ENCODE results near the gene IRF4.

IRF4 gene

GRCh38 chr6:391559-392440 is at the start of gene IRF4:
Gene IRF4, plus strand, starts transcription at chr6:391752. Its CDS starts 1,401 bp downstream, at chr6:393153.
- no peak for DNase-seq (ENCODE audit: low read depth)

GRCh38 chr6:341914-342831 is 49.4 kb upstream of the IRF4 start:
- no peak for DNase-seq (ENCODE audit: low read depth)
- TF ChIP-seq, protein P1, sequence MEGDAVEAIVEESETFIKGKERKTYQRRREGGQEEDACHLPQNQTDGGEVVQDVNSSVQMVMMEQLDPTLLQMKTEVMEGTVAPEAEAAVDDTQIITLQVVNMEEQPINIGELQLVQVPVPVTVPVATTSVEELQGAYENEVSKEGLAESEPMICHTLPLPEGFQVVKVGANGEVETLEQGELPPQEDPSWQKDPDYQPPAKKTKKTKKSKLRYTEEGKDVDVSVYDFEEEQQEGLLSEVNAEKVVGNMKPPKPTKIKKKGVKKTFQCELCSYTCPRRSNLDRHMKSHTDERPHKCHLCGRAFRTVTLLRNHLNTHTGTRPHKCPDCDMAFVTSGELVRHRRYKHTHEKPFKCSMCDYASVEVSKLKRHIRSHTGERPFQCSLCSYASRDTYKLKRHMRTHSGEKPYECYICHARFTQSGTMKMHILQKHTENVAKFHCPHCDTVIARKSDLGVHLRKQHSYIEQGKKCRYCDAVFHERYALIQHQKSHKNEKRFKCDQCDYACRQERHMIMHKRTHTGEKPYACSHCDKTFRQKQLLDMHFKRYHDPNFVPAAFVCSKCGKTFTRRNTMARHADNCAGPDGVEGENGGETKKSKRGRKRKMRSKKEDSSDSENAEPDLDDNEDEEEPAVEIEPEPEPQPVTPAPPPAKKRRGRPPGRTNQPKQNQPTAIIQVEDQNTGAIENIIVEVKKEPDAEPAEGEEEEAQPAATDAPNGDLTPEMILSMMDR (conservative IDR thresholded peaks at IDR 0.05; ENCODE audit: low read depth, low read length): no peak
- H3K4me3 ChIP-seq (ENCODE audit: low read length): no peak overlapping the region

More at GRCh38 chr6:391559-392440, at the start of gene IRF4:
- H3K4me3 ChIP-seq (ENCODE audit: low read length): no peak within 1 kb of the TSS
- TF ChIP-seq, protein P1 (conservative IDR thresholded peaks at IDR 0.05; ENCODE audit: low read depth, low read length): no peak

- no peak overlapping the region for H3K4me3 ChIP-seq (ENCODE audit: low read length)
- DNase-seq (ENCODE audit: low read depth): no peak
These were observed 48.7 kb upstream of the IRF4 start for GRCh38 chr6:342832-343179.

DNA sequence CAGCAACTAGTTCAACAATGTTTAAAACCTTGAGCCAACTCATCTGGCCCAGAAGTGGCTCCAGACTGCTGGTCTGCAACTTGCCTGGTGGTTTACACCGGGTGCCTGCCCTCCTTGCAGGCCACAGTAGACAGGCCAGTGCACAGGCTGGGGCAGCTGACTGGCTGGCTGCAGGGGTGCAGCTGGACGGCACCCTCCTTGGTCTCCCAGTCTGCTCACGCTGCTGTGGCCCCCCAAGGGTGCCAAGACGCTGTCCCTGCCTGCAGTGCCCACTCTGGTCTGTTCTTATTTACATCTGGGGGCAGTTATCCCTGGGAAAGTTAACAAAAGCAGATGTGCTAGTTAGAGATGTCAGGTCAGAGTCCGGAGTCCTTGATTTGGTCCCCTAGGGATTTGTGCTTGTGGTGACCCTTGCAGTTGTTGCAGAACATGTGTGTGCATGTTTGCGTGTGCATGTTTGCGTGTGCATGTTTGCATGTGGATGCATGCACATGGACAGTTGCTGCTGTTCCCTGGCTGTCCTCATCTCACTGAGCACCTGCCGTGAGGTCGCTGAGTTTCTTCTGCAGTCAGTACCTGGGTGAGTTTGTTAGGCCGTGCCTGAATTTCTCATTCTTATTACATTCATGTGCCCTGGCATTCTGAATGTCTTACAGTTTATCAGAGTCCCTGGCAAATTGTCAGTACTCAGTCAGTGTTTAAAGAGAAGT is 48.2 kb upstream of the IRF4 start:
- TF ChIP-seq, protein P1 (conservative IDR thresholded peaks at IDR 0.05; ENCODE audit: low read depth, low read length): no peak
- no peak overlapping the region for H3K4me3 ChIP-seq (ENCODE audit: low read length)
- no peak for DNase-seq (ENCODE audit: low read depth)

More at GRCh38 chr6:342832-343179, 48.7 kb upstream of the IRF4 start:
- TF ChIP-seq, protein P1 (conservative IDR thresholded peaks at IDR 0.05; ENCODE audit: low read depth, low read length): no peak

DNA sequence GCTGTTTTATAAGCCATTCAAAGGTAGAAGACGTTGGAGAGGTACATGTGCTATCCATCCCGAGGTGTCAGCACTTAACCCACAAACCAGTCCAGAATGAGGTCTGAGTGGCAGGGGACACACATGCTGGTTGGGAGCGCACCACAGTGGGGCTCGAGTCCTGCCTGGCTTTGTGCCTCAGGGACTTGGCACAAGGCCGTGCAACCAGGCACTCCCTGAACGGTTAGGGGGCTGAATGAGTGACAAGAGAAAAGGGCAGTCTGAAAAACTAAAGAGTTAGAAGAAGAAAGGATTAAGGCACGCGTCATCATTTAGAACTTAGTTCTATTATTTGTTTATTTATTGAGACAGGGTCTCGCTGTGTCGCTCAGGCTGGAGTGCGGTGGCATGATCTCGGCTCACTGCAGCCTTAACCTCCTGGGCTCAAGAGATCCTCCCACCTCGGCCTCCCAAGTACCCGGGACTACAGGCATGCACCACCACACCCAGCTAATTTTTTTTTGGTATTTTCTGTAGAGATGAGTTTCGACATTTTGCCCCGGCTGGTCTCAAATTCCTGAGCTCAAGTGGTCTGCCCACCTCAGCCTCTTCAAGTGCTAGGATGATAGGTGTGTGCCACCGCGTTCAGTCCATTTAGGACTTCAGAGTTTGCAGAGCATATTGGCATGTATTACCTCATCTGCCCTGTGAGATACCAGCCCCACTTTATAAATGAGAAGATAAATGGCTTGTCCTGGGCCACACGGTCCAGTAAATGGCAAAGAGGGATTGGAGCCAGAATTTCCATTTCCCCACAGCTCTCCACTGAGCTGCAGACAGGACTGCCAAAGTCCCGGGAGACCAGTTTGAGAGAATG is 47.4 kb upstream of the IRF4 start:
- H3K4me3 ChIP-seq (ENCODE audit: low read length): no peak overlapping the region
- TF ChIP-seq, protein P1 (conservative IDR thresholded peaks at IDR 0.05; ENCODE audit: low read depth, low read length): no peak
- DNase-seq (ENCODE audit: low read depth): no peak

- DNase-seq (ENCODE audit: low read depth): no peak
- TF ChIP-seq, protein P1 (conservative IDR thresholded peaks at IDR 0.05; ENCODE audit: low read depth, low read length): no peak
- H3K4me3 ChIP-seq (ENCODE audit: low read length): no peak overlapping the region
These were observed 46.7 kb upstream of the IRF4 start for GRCh38 chr6:344816-345340.

All from retinal pigment epithelial cell (primary cell).